IMR-90 (cell line): ENCODE data around the gene EXOC6. TPM values are rescaled to one million over a fixed set of nuclear protein-coding genes. Genes with fewer than 3 reads are reported as not detected.

Experiments used
- ATAC-seq: fragments of 200-7000 bp; cut with Tn5 transposase; 2 replicates; pipeline ENCODE4 v1.9.1; 2020; ENCODE audit warnings: low read depth, mild to moderate bottlenecking, moderate library complexity
- BruUV-seq: library from RNA; stranded (reverse); fragments of 400-500 nt; replicated peaks from 2 replicates; lab custom pipeline; 2021; lab: Mats Ljungman, UMichigan
- CTCF ChIA-PET: fragments of 300-600 bp; formaldehyde crosslinking; extraction: SDS; loops from one replicate; lab custom pipeline; 2021; ENCODE audit warnings: antibody characterized with exemption; lab: Yijun Ruan, JAX
- POLR2A ChIA-PET: fragments of 300-600 bp; sonication (Branson Sonifier 250); formaldehyde crosslinking; loops from one replicate; lab custom pipeline; 2022; ENCODE audit warnings: antibody characterized with exemption; ENCODE audit not compliant: unreplicated experiment; lab: Charles Lee
- DNase-seq: peaks from one replicate; pipeline ENCODE4 v3.0.0; 2013
- H2AFZ ChIP-seq: replicated peaks from 2 replicates; pipeline ENCODE3; 2013; ENCODE audit warnings: low read length, mild to moderate bottlenecking; ENCODE audit not compliant: poor library complexity
- H2AK5ac ChIP-seq: 2 replicates; pipeline ENCODE4 v1.6.1; 2013; ENCODE audit warnings: low read depth, low read length, inconsistent platforms
- H2AK9ac ChIP-seq: replicated peaks from 2 replicates; pipeline ENCODE3; 2013; ENCODE audit warnings: mild to moderate bottlenecking, low read depth, low read length, moderate library complexity; ENCODE audit not compliant: poor library complexity
- H2BK120ac ChIP-seq: 2 replicates; pipeline ENCODE4 v1.6.1; 2013; ENCODE audit warnings: low read depth, low read length, inconsistent platforms
- H2BK15ac ChIP-seq: 3 replicates; pipeline ENCODE4 v1.6.1; 2013; ENCODE audit warnings: low read depth, low read length, inconsistent platforms
- H2BK20ac ChIP-seq: 2 replicates; pipeline ENCODE4 v1.6.1; 2013; ENCODE audit warnings: low read depth, mild to moderate bottlenecking, inconsistent platforms, low read length, moderate library complexity
- H2BK5ac ChIP-seq: 2 replicates; pipeline ENCODE4 v1.6.1; 2013; ENCODE audit warnings: mild to moderate bottlenecking, low read depth, low read length, inconsistent platforms; ENCODE audit not compliant: poor library complexity, severe bottlenecking
- H3K14ac ChIP-seq: replicated peaks from 2 replicates; pipeline ENCODE4 v1.6.1; 2013; ENCODE audit warnings: low read depth, low read length, inconsistent platforms
- H3K18ac ChIP-seq: 2 replicates; pipeline ENCODE4 v1.6.1; 2013; ENCODE audit warnings: low read depth, low read length, control low read depth
- H3K23ac ChIP-seq: 2 replicates; pipeline ENCODE4 v1.6.1; 2013; ENCODE audit warnings: low read depth, low read length, inconsistent platforms
- H3K27ac ChIP-seq: 2 replicates; pipeline ENCODE4 v1.5.1; 2013; ENCODE audit warnings: mild to moderate bottlenecking, control low read depth, low read length; ENCODE audit not compliant: insufficient read depth
- H3K27me3 ChIP-seq: 2 replicates; pipeline ENCODE4 v1.6.1; 2013; ENCODE audit warnings: low read length; ENCODE audit not compliant: control insufficient read depth, insufficient read depth
- H3K36me3 ChIP-seq: 2 replicates; pipeline ENCODE4 v1.6.1; 2013; ENCODE audit warnings: low read length, mixed read lengths; ENCODE audit not compliant: control insufficient read depth, insufficient read depth
- H3K4ac ChIP-seq: 2 replicates; pipeline ENCODE4 v1.6.1; 2013; ENCODE audit warnings: low read depth, low read length, inconsistent platforms
- H3K4me1 ChIP-seq: 2 replicates; pipeline ENCODE4 v1.6.1; 2013; ENCODE audit warnings: low read length, mixed read lengths; ENCODE audit not compliant: control insufficient read depth, insufficient read depth
- H3K4me2 ChIP-seq: 2 replicates; pipeline ENCODE4 v1.6.1; 2013; ENCODE audit warnings: low read depth, mild to moderate bottlenecking, control low read depth, low read length, moderate library complexity
- H3K4me3 ChIP-seq: 2 replicates; pipeline ENCODE4 v1.5.1; 2013; ENCODE audit warnings: low read depth, mild to moderate bottlenecking, control low read depth, low read length, moderate library complexity; ENCODE audit not compliant: insufficient read depth
- H3K56ac ChIP-seq: 2 replicates; pipeline ENCODE4 v1.6.1; 2013; ENCODE audit warnings: low read length, inconsistent platforms; ENCODE audit not compliant: insufficient read depth; ENCODE audit errors: extremely low read depth
- H3K79me1 ChIP-seq, 2 experiments: 2 replicates each; pipeline ENCODE4 v1.6.1; 2013; ENCODE audit warnings: low read length in 2 of 2, inconsistent platforms in 1 of 2, low read depth in 1 of 2
- H3K9ac ChIP-seq: 2 replicates; pipeline ENCODE4 v1.6.1; 2013; ENCODE audit warnings: low read depth, low read length, control low read depth
- H3K9me1 ChIP-seq: 2 replicates; pipeline ENCODE4 v1.6.1; 2013; ENCODE audit warnings: low read length, inconsistent platforms; ENCODE audit not compliant: insufficient read depth
- H3K9me3 ChIP-seq: 2 replicates; pipeline ENCODE4 v1.6.1; 2013; ENCODE audit warnings: low read length; ENCODE audit not compliant: control insufficient read depth, insufficient read depth
- H4K20me1 ChIP-seq: 2 replicates; pipeline ENCODE4 v1.6.1; 2013; ENCODE audit warnings: low read length, inconsistent platforms; ENCODE audit not compliant: insufficient read depth
- H4K5ac ChIP-seq: 2 replicates; pipeline ENCODE4 v1.6.1; 2013; ENCODE audit warnings: mild to moderate bottlenecking, low read depth, low read length, control low read depth
- H4K8ac ChIP-seq, 2 experiments: 2 replicates each; pipeline ENCODE4 v1.6.1; 2013; ENCODE audit warnings: low read depth in 2 of 2, low read length in 2 of 2, control low read depth in 1 of 2, inconsistent platforms in 1 of 2
- H4K91ac ChIP-seq: 2 replicates; pipeline ENCODE4 v1.6.1; 2013; ENCODE audit warnings: low read depth, low read length, inconsistent platforms; ENCODE audit not compliant: insufficient read depth
- CEBPB ChIP-seq: IDR thresholded peaks from 2 replicates; pipeline ENCODE4 v1.6.1; 2012; ENCODE audit warnings: low read depth, low read length, improper control_type of control experiment
- CHD1 ChIP-seq: IDR thresholded peaks from 2 replicates; pipeline ENCODE4 v1.6.1; 2012; ENCODE audit warnings: low read depth, low read length, improper control_type of control experiment
- MAZ ChIP-seq: IDR thresholded peaks from 2 replicates; pipeline ENCODE4 v1.6.1; 2012; ENCODE audit warnings: low read depth, mild to moderate bottlenecking, low read length, improper control_type of control experiment, moderate library complexity, borderline replicate concordance
- POLR2A ChIP-seq: IDR thresholded peaks from 2 replicates; pipeline ENCODE4 v1.6.1; 2012; ENCODE audit warnings: mild to moderate bottlenecking, low read depth, low read length
- RCOR1 ChIP-seq: IDR thresholded peaks from 2 replicates; pipeline ENCODE4 v1.6.1; 2012; ENCODE audit warnings: mild to moderate bottlenecking, low read length, improper control_type of control experiment; ENCODE audit not compliant: insufficient replicate concordance
- WGBS, 2 experiments: methylation state at CpG; one replicate each; pipeline versions ENCODE4 v1.1.5 to v1.1.7; 2013; ENCODE audit warnings: missing lambda C conversion rate in 2 of 2; ENCODE audit not compliant: insufficient read length in 1 of 2; ENCODE audit errors: extremely low coverage in 2 of 2; 5-methylcytosine and 5-hydroxymethylcytosine counted together
- dilution Hi-C: fragments of 300-500 bp; cut with HindIII; formaldehyde crosslinking; loops from one replicate; pipeline ENCODE4 v1.14.3; 2018; ENCODE audit warnings: low sequenced_read_pairs; ENCODE audit not compliant: unreplicated experiment
- in situ Hi-C: fragments of 300-500 bp; cut with MboI; formaldehyde crosslinking; loops from 3 replicates; pipeline ENCODE4 v1.14.3; 2019; ENCODE audit warnings: low sequenced_read_pairs, inconsistent platforms, mixed read lengths
- intact Hi-C: fragments of 100-400 bp; cut with micrococcal nuclease; formaldehyde crosslinking; loops from 2 replicates; pipeline ENCODE4 v1.10.0; 2022
- polyA plus RNA-seq, 3 experiments: library from polyadenylated mRNA; depleted of rRNA; stranded (reverse); fragments of >200 nt; gene quantifications; 2 replicates each; pipeline ENCODE4 v1.2.3, GENCODE V29; 2012; ENCODE audit warnings: low replicate concordance in 1 of 3
- total RNA-seq: library from RNA; depleted of rRNA; stranded (reverse); fragments of >200 nt; gene quantifications from 2 replicates; pipeline ENCODE4 v1.2.3, GENCODE V29; 2012
- TF ChIP-seq, protein P1 (sequence below): fragments of 150-350 bp; IDR thresholded peaks from 2 replicates; pipeline ENCODE4 v1.6.1; 2017; ENCODE audit warnings: mild to moderate bottlenecking, antibody characterized with exemption, low read length, low read depth
- TF ChIP-seq, protein P2 (sequence below): fragments of 150-350 bp; IDR thresholded peaks from 2 replicates; pipeline ENCODE4 v1.6.1; 2016; ENCODE audit warnings: low read depth, mild to moderate bottlenecking, low read length, moderate library complexity, borderline replicate concordance

Gene EXOC6
- total and polyA plus RNA-seq, 2 of the 4 experiments (the other 2 are of a cell fraction): 4.5 to 11.5 TPM

- TF ChIP-seq, protein P1, sequence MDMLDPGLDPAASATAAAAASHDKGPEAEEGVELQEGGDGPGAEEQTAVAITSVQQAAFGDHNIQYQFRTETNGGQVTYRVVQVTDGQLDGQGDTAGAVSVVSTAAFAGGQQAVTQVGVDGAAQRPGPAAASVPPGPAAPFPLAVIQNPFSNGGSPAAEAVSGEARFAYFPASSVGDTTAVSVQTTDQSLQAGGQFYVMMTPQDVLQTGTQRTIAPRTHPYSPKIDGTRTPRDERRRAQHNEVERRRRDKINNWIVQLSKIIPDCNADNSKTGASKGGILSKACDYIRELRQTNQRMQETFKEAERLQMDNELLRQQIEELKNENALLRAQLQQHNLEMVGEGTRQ: no peak
- TF ChIP-seq MAZ: no peak
Measured at GRCh38 chr10:93072713-93073538, 224.6 kb downstream of the EXOC6 start (continued).

DNA sequence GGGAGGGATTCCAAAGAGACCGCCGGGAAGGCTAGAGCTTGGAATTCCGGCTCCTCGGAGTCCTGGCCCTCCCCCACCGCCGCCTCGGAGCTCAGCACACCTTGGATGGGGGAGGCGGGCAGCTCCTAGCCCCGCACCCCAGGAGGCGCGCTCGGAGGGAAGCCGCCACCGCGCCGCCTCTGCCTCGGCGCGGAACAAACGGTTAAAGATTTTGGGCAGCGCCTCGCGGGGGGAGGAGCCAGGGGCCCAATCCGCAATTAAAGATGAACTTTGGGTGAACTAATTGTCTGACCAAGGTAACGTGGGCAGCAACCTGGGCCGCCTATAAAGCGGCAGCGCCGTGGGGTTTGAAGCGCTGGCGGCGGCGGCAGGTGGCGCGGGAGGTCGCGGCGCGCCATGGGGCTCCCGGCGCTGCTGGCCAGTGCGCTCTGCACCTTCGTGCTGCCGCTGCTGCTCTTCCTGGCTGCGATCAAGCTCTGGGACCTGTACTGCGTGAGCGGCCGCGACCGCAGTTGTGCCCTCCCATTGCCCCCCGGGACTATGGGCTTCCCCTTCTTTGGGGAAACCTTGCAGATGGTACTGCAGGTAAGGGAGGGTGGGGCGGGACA, 225.3 kb downstream of the EXOC6 start, which contains the start of gene CYP26A1:
Gene CYP26A1 (plus strand): TSS at position 355 of the 608 bp plus-strand sequence. CDS start 42 bp downstream, at position 397.
- H3K18ac ChIP-seq: no peak within 1 kb of the TSS
- no peak within 1 kb of the TSS for H2BK15ac ChIP-seq
- no peak within 1 kb of the TSS for H2BK5ac ChIP-seq
- H4K5ac ChIP-seq: no peak within 1 kb of the TSS
- in situ Hi-C loops: no loop called here
- ChIA-PET CTCF (no interaction called here), POLR2A (interaction anchor here (0.6 kb wide), 1 partner anchor 15 kb away, joined by 5 read pairs; no protein-coding TSS in a partner anchor)
- no peak within 1 kb of the TSS for H2AK5ac ChIP-seq
- H2BK20ac ChIP-seq: no peak within 1 kb of the TSS
- no peak within 1 kb of the TSS for H2BK120ac ChIP-seq
- no TSS peak for BruUV-seq
- peaks cover 87% of the 10 kb centered on the region for H3K27me3 ChIP-seq
- H3K9me1 ChIP-seq: no peaks in the 10 kb centered on the region
- TF ChIP-seq RCOR1: no peak
- TF ChIP-seq, protein P2, sequence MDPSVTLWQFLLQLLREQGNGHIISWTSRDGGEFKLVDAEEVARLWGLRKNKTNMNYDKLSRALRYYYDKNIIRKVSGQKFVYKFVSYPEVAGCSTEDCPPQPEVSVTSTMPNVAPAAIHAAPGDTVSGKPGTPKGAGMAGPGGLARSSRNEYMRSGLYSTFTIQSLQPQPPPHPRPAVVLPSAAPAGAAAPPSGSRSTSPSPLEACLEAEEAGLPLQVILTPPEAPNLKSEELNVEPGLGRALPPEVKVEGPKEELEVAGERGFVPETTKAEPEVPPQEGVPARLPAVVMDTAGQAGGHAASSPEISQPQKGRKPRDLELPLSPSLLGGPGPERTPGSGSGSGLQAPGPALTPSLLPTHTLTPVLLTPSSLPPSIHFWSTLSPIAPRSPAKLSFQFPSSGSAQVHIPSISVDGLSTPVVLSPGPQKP: no peak
- no peak for TF ChIP-seq POLR2A
- no peak for TF ChIP-seq CEBPB
- TF ChIP-seq MAZ: no peak
- no peak for TF ChIP-seq CHD1
- intact Hi-C loops: loop anchor here (5.0 kb wide), 1 partner anchor 66 kb away; no protein-coding TSS in a partner anchor
- H3K36me3 ChIP-seq: no peaks in the 10 kb centered on the region
- H3K23ac ChIP-seq: peak within 1 kb of the TSS; percentile 46; the same call in 1 of the 2 replicates
- DNase-seq (no peak), ATAC-seq (no peak)
- peak within 1 kb of the TSS; percentile 49; the same call in 1 of the 2 replicates for H3K4me2 ChIP-seq
- no peak within 1 kb of the TSS for H3K9ac ChIP-seq
- no peaks in the 10 kb centered on the region for H3K79me1 ChIP-seq
- peak within 1 kb of the TSS; percentile 67 for H2AFZ ChIP-seq
- dilution Hi-C loops: no loop called here
- peaks cover 6% of the 10 kb centered on the region; the same call in 1 of the 2 replicates for H3K4me1 ChIP-seq
- H3K14ac ChIP-seq: no peak within 1 kb of the TSS
- H2AK9ac ChIP-seq: no peak within 1 kb of the TSS
- H3K9me3 ChIP-seq: no peaks in the 10 kb centered on the region
- H3K27ac ChIP-seq: no peak within 1 kb of the TSS
- H3K4ac ChIP-seq: no peak within 1 kb of the TSS
- H3K4me3 ChIP-seq: no peak within 1 kb of the TSS
- 3% methylated on average over 20 of the region's 52 CpGs; no CpG with 5 or more reads in 1 of the 2 experiments for WGBS, 2 experiments
- H4K8ac ChIP-seq: no peak within 1 kb of the TSS
- no peak within 1 kb of the TSS for H4K91ac ChIP-seq
- H4K20me1 ChIP-seq: peaks cover 18% of the 10 kb centered on the region; the same call in 1 of the 2 replicates
- H3K56ac ChIP-seq: no peak within 1 kb of the TSS
